WTC11 (cell line): Measurements from ENCODE around the gene AMBRA1. TPM values are rescaled to one million over a fixed set of nuclear protein-coding genes. Genes with fewer than 3 reads are reported as not detected.

Experiments
- ATAC-seq: fragments of 200-7000 bp; cut with Tn5 transposase; 2 replicates; pipeline ENCODE4 v1.10.0; 2021; ENCODE audit warnings: mild to moderate bottlenecking, moderate library complexity
- CTCF ChIA-PET: fragments of 300-600 bp; sonication (Branson Sonifier 250); formaldehyde crosslinking; loops from one replicate; lab custom pipeline; 2021; ENCODE audit warnings: antibody characterized with exemption; lab: Charles Lee
- POLR2A ChIA-PET: fragments of 350-600 bp; sonication (Branson Sonifier 250); formaldehyde crosslinking; loops from one replicate; lab custom pipeline; 2021; ENCODE audit warnings: antibody characterized with exemption; lab: Charles Lee
- DNase-seq: peaks from one replicate; pipeline ENCODE4 v3.0.0; 2021; ENCODE audit warnings: low spot score
- H3K27ac Mint-ChIP-seq: 2 replicates; pipeline ENCODE4 v1.8.0; 2021; ENCODE audit warnings: mixed read lengths
- H3K27me3 Mint-ChIP-seq: 2 replicates; pipeline ENCODE4 v1.8.0; 2021; ENCODE audit warnings: low read depth, mild to moderate bottlenecking, moderate library complexity, mixed read lengths
- H3K36me3 Mint-ChIP-seq: 2 replicates; pipeline ENCODE4 v1.8.0; 2021; ENCODE audit warnings: mixed read lengths
- H3K4me1 Mint-ChIP-seq: 2 replicates; pipeline ENCODE4 v1.8.0; 2022; ENCODE audit warnings: mixed read lengths
- H3K4me3 Mint-ChIP-seq: 2 replicates; pipeline ENCODE4 v1.8.0; 2021; ENCODE audit warnings: mild to moderate bottlenecking, moderate library complexity, mixed read lengths
- H3K9me3 Mint-ChIP-seq: 2 replicates; pipeline ENCODE4 v1.8.0; 2021; ENCODE audit warnings: mixed read lengths
- ESRRA ChIP-seq: sonication (generic); formaldehyde crosslinking; IDR thresholded peaks from 2 replicates; pipeline ENCODE4 v1.8.1; 2022; ENCODE audit warnings: mild to moderate bottlenecking, missing genetic modification reagents, borderline replicate concordance
- GABPB1 ChIP-seq: sonication (generic); formaldehyde crosslinking; IDR thresholded peaks from 2 replicates; pipeline ENCODE4 v1.8.1; 2023; ENCODE audit warnings: mild to moderate bottlenecking, missing genetic modification reagents
- GTF2I ChIP-seq: fragments of 250-450 bp; sonication (Bioruptor Pico); conservative IDR thresholded peaks from 2 replicates; pipeline ENCODE4 v1.4.0; 2021; ENCODE audit warnings: mild to moderate bottlenecking
- HMGA2 ChIP-seq: fragments of 250-450 bp; sonication (Bioruptor Pico); IDR thresholded peaks from 2 replicates; pipeline ENCODE4 v1.4.0; 2021; ENCODE audit warnings: mild to moderate bottlenecking, moderate library complexity
- IRF2 ChIP-seq: sonication (generic); formaldehyde crosslinking; IDR thresholded peaks from 2 replicates; pipeline ENCODE4 v1.8.0; 2022; ENCODE audit warnings: low read depth, missing genetic modification reagents, borderline replicate concordance
- KAT7 ChIP-seq: sonication (generic); formaldehyde crosslinking; IDR thresholded peaks from 2 replicates; pipeline ENCODE4 v1.8.1; 2023; ENCODE audit warnings: missing genetic modification reagents, mild to moderate bottlenecking, borderline replicate concordance
- NFE2L1 ChIP-seq: sonication (generic); formaldehyde crosslinking; IDR thresholded peaks from 2 replicates; pipeline ENCODE4 v1.8.1; 2023; ENCODE audit warnings: missing genetic modification reagents
- NFYB ChIP-seq: sonication (generic); formaldehyde crosslinking; conservative IDR thresholded peaks from 2 replicates; pipeline ENCODE4 v1.8.0; 2022; ENCODE audit warnings: low read depth, missing genetic modification reagents
- NR1H2 ChIP-seq: sonication (generic); formaldehyde crosslinking; IDR thresholded peaks from 2 replicates; pipeline ENCODE4 v1.9.0; 2021; ENCODE audit warnings: mild to moderate bottlenecking, moderate library complexity, missing genetic modification reagents
- NR2C2 ChIP-seq: sonication (generic); formaldehyde crosslinking; IDR thresholded peaks from 2 replicates; pipeline ENCODE4 v1.8.0; 2022; ENCODE audit warnings: mild to moderate bottlenecking, missing genetic modification reagents
- RELA ChIP-seq: sonication (generic); formaldehyde crosslinking; IDR thresholded peaks from 2 replicates; pipeline ENCODE4 v1.8.1; 2022; ENCODE audit warnings: missing genetic modification reagents, mild to moderate bottlenecking, borderline replicate concordance
- RORB ChIP-seq: fragments of 250-450 bp; sonication (Bioruptor Pico); IDR thresholded peaks from 2 replicates; pipeline ENCODE4 v1.9.0; 2021; ENCODE audit warnings: mild to moderate bottlenecking
- SMAD4 ChIP-seq: sonication (generic); formaldehyde crosslinking; IDR thresholded peaks from 2 replicates; pipeline ENCODE4 v1.8.0; 2022; ENCODE audit warnings: mild to moderate bottlenecking, missing genetic modification reagents
- SOX15 ChIP-seq: fragments of 250-450 bp; sonication (Bioruptor Pico); IDR thresholded peaks from 2 replicates; pipeline ENCODE4 v1.9.0; 2021; ENCODE audit warnings: mild to moderate bottlenecking
- TCF7 ChIP-seq: sonication (generic); formaldehyde crosslinking; IDR thresholded peaks from 2 replicates; pipeline ENCODE4 v1.8.0; 2022; ENCODE audit warnings: mild to moderate bottlenecking, low read depth, missing genetic modification reagents, moderate library complexity
- ZNF121 ChIP-seq: sonication (generic); formaldehyde crosslinking; IDR thresholded peaks from 2 replicates; pipeline ENCODE4 v1.8.0; 2023; ENCODE audit warnings: missing genetic modification reagents
- total RNA-seq: library from RNA; stranded (reverse); gene quantifications from 3 replicates; pipeline ENCODE4 v1.2.3, GENCODE V29; 2021
- TF ChIP-seq, protein P1 (sequence below): fragments of 250-450 bp; sonication (Bioruptor Pico); IDR thresholded peaks from 2 replicates; pipeline ENCODE4 v1.9.0; 2021; ENCODE audit warnings: mild to moderate bottlenecking, borderline replicate concordance
- TF ChIP-seq, protein P2 (sequence below): sonication (generic); formaldehyde crosslinking; IDR thresholded peaks from 2 replicates; pipeline ENCODE4 v1.8.0; 2022; ENCODE audit warnings: mild to moderate bottlenecking, missing genetic modification reagents
- TF ChIP-seq, protein P3 (sequence below): sonication (generic); formaldehyde crosslinking; IDR thresholded peaks from 2 replicates; pipeline ENCODE4 v1.8.1; 2023; ENCODE audit warnings: mild to moderate bottlenecking, missing genetic modification reagents, moderate library complexity
- TF ChIP-seq, protein P4 (sequence below): fragments of 250-450 bp; sonication (Bioruptor Pico); IDR thresholded peaks from 2 replicates; pipeline ENCODE4 v1.9.0; 2021; ENCODE audit warnings: mild to moderate bottlenecking
- TF ChIP-seq, protein P5 (sequence below): sonication (generic); formaldehyde crosslinking; IDR thresholded peaks from 2 replicates; pipeline ENCODE4 v1.8.1; 2022; ENCODE audit warnings: low read depth, missing genetic modification reagents, borderline replicate concordance

The AMBRA1 gene
- total RNA-seq, 1 experiment from 2014 or later: 35.0 TPM

DNA sequence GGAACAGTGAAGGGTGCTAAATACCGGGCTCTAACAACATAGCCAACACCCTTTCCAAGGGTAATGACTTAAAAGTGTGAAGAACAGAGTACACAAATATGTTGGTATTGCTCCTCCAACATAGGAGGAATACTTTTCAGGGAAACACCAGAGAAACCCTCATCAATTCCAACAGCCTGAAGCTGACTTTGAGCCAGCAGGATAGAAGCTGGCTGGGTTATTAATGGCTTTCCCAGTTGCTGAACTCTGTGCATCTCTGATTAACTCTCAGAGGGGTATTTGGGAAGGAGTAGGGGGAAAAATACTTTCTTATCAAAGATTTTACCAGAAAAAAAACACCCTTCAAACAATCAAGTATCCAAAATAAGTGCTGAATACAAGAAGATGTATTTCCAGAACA lies 95.6 kb downstream of the AMBRA1 start (continued):
- TF ChIP-seq, protein P1, sequence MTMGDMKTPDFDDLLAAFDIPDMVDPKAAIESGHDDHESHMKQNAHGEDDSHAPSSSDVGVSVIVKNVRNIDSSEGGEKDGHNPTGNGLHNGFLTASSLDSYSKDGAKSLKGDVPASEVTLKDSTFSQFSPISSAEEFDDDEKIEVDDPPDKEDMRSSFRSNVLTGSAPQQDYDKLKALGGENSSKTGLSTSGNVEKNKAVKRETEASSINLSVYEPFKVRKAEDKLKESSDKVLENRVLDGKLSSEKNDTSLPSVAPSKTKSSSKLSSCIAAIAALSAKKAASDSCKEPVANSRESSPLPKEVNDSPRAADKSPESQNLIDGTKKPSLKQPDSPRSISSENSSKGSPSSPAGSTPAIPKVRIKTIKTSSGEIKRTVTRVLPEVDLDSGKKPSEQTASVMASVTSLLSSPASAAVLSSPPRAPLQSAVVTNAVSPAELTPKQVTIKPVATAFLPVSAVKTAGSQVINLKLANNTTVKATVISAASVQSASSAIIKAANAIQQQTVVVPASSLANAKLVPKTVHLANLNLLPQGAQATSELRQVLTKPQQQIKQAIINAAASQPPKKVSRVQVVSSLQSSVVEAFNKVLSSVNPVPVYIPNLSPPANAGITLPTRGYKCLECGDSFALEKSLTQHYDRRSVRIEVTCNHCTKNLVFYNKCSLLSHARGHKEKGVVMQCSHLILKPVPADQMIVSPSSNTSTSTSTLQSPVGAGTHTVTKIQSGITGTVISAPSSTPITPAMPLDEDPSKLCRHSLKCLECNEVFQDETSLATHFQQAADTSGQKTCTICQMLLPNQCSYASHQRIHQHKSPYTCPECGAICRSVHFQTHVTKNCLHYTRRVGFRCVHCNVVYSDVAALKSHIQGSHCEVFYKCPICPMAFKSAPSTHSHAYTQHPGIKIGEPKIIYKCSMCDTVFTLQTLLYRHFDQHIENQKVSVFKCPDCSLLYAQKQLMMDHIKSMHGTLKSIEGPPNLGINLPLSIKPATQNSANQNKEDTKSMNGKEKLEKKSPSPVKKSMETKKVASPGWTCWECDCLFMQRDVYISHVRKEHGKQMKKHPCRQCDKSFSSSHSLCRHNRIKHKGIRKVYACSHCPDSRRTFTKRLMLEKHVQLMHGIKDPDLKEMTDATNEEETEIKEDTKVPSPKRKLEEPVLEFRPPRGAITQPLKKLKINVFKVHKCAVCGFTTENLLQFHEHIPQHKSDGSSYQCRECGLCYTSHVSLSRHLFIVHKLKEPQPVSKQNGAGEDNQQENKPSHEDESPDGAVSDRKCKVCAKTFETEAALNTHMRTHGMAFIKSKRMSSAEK (CRISPR knock-in tag): no peak
- no peak for TF ChIP-seq TCF7 (CRISPR knock-in tag)
- TF ChIP-seq, protein P2, sequence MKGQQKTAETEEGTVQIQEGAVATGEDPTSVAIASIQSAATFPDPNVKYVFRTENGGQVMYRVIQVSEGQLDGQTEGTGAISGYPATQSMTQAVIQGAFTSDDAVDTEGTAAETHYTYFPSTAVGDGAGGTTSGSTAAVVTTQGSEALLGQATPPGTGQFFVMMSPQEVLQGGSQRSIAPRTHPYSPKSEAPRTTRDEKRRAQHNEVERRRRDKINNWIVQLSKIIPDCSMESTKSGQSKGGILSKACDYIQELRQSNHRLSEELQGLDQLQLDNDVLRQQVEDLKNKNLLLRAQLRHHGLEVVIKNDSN: no peak
- no peak for TF ChIP-seq SOX15 (CRISPR knock-in tag)
- no peak for TF ChIP-seq RORB
- TF ChIP-seq, protein P3, sequence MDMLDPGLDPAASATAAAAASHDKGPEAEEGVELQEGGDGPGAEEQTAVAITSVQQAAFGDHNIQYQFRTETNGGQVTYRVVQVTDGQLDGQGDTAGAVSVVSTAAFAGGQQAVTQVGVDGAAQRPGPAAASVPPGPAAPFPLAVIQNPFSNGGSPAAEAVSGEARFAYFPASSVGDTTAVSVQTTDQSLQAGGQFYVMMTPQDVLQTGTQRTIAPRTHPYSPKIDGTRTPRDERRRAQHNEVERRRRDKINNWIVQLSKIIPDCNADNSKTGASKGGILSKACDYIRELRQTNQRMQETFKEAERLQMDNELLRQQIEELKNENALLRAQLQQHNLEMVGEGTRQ: no peak

DNA sequence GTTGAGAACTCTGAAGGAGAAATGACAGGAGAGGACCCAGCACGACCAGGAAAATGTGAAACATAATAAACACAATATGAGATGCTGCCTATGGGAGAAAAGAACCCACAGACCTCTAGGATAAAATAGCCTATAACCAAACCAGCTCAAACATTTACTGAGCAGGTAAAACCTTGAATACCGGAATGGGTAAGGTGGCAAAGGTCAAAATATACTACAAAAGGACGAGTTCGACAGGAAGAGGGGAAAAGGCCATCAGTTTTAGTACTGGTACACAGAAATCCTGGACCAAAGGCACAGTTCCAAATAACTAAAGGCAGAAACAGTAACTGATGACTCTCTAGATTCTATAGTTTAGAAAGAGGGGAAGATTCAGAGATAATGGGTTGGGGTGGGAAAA lies 96.3 kb downstream of the AMBRA1 start:
- CTCF ChIA-PET: interaction anchor here (1.9 kb wide), 1 partner anchor 32 kb away, joined by 6 read pairs; no protein-coding TSS in a partner anchor
- Mint-ChIP-seq H3K4me3 (no peak overlapping the region), H3K9me3 (no peaks in the 10 kb centered on the region), H3K27ac (no peak overlapping the region), H3K4me1 (no peaks in the 10 kb centered on the region), H3K27me3 (no peaks in the 10 kb centered on the region), H3K36me3 (no peaks in the 10 kb centered on the region)
- POLR2A ChIA-PET: no interaction called here
- DNase-seq: no peak
- TF ChIP-seq NFYB (CRISPR knock-in tag): no peak
- TF ChIP-seq SMAD4 (CRISPR knock-in tag): no peak
- TF ChIP-seq GTF2I: no peak
- no peak for TF ChIP-seq RELA (CRISPR knock-in tag)
- no peak for ATAC-seq

DNA sequence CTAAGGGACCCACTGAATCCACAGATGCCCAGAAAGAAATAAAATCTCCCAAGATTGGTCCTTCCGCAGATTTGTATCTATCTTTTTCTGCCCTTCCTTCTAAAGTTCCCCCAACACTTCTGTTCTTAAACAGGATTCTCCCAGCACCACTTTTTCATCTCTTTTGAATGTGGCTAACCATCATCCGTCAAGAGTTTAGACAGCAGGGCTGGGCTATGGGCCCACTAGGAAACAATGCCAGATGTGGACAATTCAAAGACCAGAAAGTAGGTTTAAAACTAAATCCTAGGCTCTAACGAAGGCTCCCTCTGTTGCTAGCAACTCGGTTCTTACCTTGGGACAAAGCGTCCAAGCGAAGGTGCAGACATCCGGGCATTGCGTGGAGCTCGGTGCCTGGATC lies 100.0 kb downstream of the AMBRA1 start:
- CTCF ChIA-PET: interaction anchor here (1.0 to 6.8 kb wide), 3 partner anchors 10 to 102 kb away, joined by 3 to 72 read pairs (median 4); partner anchors contain the start of gene CHRM4
- DNase-seq: no peak
- H3K4me3 Mint-ChIP-seq: no peak overlapping the region
- TF ChIP-seq, protein P4, sequence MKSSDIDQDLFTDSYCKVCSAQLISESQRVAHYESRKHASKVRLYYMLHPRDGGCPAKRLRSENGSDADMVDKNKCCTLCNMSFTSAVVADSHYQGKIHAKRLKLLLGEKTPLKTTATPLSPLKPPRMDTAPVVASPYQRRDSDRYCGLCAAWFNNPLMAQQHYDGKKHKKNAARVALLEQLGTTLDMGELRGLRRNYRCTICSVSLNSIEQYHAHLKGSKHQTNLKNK (CRISPR knock-in tag): no peak
- no peak for TF ChIP-seq ZNF121 (CRISPR knock-in tag)
- TF ChIP-seq NFE2L1 (CRISPR knock-in tag): no peak
- no peak for TF ChIP-seq ESRRA (CRISPR knock-in tag)
- no peak for TF ChIP-seq TCF7 (CRISPR knock-in tag)
- TF ChIP-seq SMAD4 (CRISPR knock-in tag): no peak
- TF ChIP-seq, protein P1 (CRISPR knock-in tag): no peak
- no peak for TF ChIP-seq NR2C2
- no peak for TF ChIP-seq HMGA2 (CRISPR knock-in tag)
- no peak for TF ChIP-seq NR1H2
- no peak for TF ChIP-seq IRF2 (CRISPR knock-in tag)
- TF ChIP-seq, protein P5, sequence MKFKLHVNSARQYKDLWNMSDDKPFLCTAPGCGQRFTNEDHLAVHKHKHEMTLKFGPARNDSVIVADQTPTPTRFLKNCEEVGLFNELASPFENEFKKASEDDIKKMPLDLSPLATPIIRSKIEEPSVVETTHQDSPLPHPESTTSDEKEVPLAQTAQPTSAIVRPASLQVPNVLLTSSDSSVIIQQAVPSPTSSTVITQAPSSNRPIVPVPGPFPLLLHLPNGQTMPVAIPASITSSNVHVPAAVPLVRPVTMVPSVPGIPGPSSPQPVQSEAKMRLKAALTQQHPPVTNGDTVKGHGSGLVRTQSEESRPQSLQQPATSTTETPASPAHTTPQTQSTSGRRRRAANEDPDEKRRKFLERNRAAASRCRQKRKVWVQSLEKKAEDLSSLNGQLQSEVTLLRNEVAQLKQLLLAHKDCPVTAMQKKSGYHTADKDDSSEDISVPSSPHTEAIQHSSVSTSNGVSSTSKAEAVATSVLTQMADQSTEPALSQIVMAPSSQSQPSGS (CRISPR knock-in tag): no peak
- TF ChIP-seq KAT7: no peak
- no peak for TF ChIP-seq GABPB1 (CRISPR knock-in tag)

More for the DNA sequence above, 100.0 kb downstream of the AMBRA1 start:
- H3K9me3 Mint-ChIP-seq: no peaks in the 10 kb centered on the region
- H3K27me3 Mint-ChIP-seq: no peaks in the 10 kb centered on the region
- no peak for ATAC-seq
- H3K27ac Mint-ChIP-seq: no peak overlapping the region
- POLR2A ChIA-PET: no interaction called here
- H3K36me3 Mint-ChIP-seq: no peaks in the 10 kb centered on the region
- H3K4me1 Mint-ChIP-seq: peaks cover 2% of the 10 kb centered on the region; the same call in 1 of the 2 replicates
